Measurements from ENCODE around the gene SLITRK3.

The SLITRK3 gene

GRCh38 chr3:165195640-165196576, at the start of gene SLITRK3:
Gene SLITRK3, minus strand, starts transcription at chr3:165196384. Its CDS starts 5,554 bp downstream, at chr3:165190830.
- DNase-seq (ENCODE audit: low read depth) = no peak

GRCh38 chr3:165243597-165243996, 47.4 kb upstream of the SLITRK3 start:
- no peak for DNase-seq (ENCODE audit: low read depth)

DNA sequence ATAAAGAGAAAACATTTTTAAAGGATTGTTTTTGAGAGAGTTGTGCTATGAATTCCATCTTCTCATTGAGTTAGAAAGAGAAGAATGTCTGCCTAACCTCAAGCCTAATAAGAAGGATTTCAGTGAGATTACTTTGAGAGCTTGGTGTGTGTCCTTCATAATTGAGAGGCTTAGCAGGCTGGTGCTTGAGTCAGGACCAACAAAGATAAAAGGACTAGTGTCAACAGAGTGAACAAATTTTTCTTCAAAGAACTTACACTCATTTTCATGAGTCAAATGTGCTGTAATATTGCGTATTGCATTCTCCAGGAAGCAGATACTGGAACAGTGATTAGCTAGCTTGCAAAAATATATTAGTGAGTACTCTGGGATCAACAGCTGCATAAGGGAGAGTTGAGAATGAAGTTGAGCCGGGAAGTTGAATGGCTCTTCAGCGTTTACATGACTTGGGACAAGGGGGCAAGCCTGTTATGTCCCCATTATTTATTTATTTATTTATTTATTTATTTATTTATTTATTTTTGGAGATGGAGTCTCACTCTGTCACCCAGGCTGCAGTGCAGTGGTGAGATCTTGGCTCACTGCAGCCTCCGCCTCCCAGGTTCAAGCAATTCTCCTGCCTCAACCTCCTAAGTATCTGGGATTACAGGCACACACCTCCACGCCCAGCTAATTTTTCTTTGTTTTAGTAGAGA, 37.5 kb upstream of the SLITRK3 start:
- no peak for DNase-seq (ENCODE audit: low read depth)

DNA sequence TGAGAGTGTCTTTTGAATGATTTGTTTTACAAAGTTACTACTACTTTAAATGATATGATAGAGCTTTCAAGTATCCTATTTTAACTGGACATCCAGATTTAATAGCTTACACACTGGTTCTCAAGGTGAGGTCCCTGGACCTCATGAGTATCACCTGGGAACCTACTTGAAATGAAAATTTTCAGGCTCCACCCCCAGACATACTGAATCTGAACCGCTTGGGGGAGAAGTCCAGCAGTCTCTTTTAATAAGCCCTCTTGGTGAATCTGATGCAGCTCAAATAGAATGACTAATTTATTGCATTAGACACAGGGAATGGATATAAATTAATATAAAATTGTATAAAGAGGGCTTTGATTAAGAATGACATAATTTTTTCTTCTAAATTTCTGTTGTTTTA, 29.4 kb upstream of the SLITRK3 start:
- no peak for DNase-seq (ENCODE audit: low read depth)

- no peak for DNase-seq (ENCODE audit: low read depth)
Observed at GRCh38 chr3:165217739-165218138, 21.6 kb upstream of the SLITRK3 start.

DNA sequence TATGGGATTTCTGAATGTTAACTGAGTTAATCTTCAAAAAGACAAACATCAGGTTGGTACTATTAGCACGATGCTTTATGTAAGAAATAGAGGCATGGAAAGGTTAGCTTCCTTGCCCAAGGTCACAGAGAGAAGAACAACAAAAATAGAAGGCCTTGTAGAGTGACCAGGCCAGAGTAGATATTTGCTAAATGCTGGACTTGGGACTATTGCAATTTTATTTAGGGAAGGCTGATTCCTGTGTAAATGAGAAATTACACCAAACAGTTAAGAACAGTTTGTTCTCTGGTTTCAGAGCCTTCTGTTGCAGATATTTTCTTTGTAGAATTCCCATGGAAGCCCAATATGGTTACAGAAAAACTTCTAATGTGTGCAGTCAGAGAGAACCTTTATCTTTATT, 16.4 kb upstream of the SLITRK3 start:
- no peak for DNase-seq (ENCODE audit: low read depth)

DNA sequence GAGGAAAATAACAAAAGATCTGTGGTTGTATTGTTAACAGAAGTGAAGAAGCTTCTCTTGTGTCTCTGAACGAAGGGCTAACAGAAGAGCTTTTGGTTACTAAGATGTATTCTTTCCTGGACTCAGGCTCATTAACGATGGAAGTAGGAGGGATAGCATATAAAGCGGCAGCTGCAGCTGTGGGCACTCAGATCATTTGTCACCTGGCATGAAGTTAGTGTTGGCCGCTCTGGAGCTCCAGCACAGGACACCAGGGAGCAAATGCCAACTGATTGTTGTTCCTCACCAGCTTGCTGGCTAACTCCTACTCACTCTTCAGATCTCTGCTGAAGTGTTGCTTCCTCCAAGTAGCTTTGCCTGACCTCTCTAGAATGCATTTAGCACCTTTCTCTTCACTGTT, 15.5 kb upstream of the SLITRK3 start:
- no peak for DNase-seq (ENCODE audit: low read depth)

DNA sequence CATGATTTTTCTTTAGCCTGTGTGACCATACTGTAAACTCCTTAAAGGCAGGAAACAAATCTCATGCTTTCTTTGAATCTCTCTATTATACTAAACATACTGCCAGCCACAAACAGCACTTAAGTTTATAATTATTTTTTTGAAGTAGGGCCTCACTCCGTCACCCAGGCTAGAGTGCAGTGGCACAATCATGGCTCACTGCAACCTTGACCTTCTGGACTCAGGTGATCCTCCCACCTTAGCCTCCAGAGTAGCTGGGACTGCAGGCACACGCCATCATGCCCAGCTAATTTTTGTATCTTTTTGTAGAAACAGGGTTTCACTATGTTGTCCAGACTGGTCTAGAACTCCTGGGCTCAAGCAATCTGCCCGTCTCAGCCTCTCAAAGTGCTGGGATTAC, 14.5 kb upstream of the SLITRK3 start:
- no peak for DNase-seq (ENCODE audit: low read depth)

DNA sequence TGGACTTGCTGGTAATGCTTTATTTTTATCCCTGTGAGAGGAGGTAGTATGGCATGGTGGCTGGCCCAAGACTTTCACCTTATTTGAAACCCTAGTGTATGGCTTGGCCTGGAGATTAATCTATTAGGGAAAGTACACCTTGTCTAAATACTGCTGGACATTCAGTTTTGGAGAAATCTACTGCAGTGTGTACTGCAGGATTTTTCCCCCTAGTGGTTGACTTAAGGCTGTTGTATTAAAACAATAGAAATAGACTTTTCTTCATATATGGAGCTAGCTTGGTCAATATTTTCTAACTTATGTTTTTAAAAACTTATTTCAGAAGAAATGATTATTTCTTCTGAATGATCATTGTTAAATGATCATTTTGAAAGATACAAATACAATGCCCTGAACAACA, 13.9 kb upstream of the SLITRK3 start:
- no peak for DNase-seq (ENCODE audit: low read depth)

DNA sequence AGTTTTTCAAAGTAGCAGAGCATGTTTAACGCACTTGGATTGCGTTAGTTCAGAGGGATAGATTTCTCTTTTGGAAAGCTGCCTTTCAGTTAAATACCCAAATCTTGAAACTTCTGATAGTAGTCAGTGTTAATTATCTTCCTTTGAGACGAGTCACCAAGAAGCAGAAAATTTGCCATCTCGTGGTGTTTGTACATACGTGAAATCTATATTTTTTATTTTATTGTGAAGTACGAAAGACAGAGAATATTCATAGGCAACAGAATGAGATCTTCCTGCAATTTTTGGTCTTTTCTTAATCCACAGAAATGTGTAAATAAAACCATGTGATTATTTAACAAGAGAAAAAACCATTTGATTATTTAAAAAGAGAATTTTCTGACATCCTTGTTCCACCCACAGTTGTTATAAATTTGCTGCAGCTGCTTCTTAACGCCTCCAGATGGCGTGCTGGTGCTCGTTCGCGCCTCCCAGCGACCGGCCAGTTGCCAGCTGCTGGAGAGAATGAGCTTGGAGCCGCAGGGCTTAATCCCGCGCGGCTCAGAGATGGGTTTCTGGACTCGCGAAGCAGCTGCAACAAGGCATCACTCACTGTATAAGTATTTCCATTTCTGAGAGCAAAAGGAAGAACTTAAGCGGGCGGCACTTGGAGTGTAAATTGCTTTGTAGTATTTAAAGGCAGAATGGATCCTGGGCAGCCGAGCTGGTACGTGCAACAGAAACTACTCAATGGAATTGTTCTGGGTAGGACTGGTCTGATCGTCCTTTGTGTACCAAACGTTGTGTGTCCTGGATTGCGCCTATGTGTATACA, 10.5 kb upstream of the SLITRK3 start:
- peak; percentile 12 for DNase-seq (ENCODE audit: low read depth)

GRCh38 chr3:165204445-165204844, 8.3 kb upstream of the SLITRK3 start:
- DNase-seq (ENCODE audit: low read depth) = no peak

GRCh38 chr3:165202995-165203394, 6.8 kb upstream of the SLITRK3 start:
- no peak for DNase-seq (ENCODE audit: low read depth)

GRCh38 chr3:165201964-165202363, 5.8 kb upstream of the SLITRK3 start:
- no peak for DNase-seq (ENCODE audit: low read depth)

- no peak for DNase-seq (ENCODE audit: low read depth)
Observed at GRCh38 chr3:165197481-165197800, 1.3 kb upstream of the SLITRK3 start.

- no peak for DNase-seq (ENCODE audit: low read depth)
Observed at GRCh38 chr3:165196577-165197480, 645 bp upstream of the SLITRK3 start.

DNA sequence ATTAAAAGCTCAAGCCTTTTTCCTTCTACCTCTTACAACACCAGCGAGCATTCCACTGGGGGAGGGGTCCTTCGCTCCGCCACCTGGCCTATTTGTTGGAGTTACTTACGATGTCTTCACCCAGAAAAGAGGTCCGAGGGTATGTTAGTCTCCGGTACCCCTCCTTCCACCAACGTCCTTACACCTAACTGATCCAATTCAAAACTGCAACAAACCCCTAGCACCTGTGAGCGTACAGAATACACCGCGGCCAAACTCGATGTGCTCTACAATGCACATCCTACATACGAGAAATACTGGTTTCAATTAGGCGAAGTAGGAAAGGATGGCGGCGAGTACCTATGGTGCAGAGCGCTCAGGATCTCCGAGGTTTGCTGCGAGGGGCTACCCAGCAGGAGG, 944 bp downstream of the SLITRK3 start:
- DNase-seq (ENCODE audit: low read depth) = no peak

DNA sequence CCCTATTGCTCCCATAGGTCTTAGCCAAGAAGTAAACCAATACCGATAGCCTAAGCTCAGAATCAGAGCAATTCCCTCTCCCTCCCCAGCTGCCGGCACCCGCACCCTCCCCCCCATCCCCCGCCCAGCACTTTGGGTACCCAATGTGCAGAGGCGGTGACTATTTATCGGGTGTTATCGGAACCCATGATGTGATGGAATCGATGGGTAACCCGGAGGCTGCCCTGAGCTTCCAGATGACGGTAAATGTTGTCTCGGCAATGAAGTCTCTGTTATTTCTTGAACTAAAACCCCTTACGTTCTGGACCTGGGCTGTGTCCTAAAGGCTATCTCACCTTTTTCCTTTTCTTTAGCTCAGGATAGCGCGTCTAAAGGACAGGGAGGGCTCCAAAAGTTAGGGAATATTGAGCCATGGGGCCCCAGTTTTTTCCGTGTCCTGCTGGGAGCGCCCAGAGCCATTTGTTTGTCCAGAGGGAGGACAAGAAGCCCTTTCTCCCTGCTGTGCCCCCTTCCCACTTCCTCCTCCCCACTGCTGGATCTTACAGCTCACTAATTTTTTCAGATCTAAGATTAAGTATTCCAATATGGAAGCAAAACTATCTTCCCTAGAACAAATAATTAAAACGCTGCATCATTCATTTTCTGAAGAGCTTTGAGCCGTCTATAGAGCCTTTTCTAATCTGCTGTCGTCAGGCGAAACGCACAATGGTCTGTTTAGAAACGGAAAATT, 1.5 kb downstream of the SLITRK3 start:
- DNase-seq (ENCODE audit: low read depth) = no peak

- DNase-seq (ENCODE audit: low read depth) = no peak
Observed at GRCh38 chr3:165193366-165194254, 2.6 kb downstream of the SLITRK3 start.

DNA sequence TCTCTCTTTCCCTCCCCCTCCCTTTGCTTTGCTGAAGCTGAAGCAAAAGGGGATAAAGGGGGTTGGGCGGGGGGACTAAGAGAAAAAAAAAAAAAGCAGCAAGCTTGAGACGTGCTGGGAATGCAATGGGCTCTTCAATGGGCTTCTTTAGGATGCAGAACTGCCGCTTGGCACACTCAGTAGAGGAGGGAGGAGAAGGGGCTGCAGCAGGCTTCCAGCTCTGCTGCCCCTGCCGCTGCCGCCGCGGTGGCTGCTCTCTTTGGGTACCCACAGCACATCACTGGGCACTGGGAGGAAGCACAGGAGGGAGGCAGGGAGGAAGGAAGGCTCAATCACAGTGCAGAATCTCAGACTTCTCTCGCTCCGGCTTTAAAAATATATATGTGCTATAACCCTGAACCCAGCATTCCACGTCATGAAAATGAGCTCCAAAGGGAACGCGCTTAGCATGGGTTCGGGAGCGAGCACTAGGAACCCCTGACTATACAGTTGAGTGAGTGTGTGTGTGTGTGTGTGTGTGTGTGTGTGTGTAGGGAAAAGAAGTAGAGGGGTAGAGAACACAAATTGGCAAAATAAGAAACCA, 3.5 kb downstream of the SLITRK3 start:
- no peak for DNase-seq (ENCODE audit: low read depth)
